ENCODE data around the gene CCBE1.

DNA sequence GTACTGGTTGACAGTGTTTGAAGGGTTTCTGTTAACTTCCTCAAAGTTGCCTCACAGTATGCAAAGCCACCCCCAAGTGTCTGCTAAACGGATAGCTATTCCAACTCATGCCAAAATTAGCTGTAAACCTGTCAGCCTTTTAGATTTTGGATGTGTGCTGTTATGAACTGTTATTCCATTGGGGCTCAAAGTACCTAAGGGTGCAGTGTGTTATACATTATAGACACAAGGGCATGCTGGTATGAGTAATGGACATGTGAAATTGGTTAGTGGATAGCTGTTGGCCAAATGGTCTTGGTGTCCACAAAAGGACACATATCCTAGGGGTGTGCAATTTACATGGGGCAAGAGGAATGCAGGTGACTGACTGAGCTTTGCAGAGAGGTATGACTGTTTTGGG, 33.7 kb upstream of the CCBE1 start:
- TF ChIP-seq, protein P1, sequence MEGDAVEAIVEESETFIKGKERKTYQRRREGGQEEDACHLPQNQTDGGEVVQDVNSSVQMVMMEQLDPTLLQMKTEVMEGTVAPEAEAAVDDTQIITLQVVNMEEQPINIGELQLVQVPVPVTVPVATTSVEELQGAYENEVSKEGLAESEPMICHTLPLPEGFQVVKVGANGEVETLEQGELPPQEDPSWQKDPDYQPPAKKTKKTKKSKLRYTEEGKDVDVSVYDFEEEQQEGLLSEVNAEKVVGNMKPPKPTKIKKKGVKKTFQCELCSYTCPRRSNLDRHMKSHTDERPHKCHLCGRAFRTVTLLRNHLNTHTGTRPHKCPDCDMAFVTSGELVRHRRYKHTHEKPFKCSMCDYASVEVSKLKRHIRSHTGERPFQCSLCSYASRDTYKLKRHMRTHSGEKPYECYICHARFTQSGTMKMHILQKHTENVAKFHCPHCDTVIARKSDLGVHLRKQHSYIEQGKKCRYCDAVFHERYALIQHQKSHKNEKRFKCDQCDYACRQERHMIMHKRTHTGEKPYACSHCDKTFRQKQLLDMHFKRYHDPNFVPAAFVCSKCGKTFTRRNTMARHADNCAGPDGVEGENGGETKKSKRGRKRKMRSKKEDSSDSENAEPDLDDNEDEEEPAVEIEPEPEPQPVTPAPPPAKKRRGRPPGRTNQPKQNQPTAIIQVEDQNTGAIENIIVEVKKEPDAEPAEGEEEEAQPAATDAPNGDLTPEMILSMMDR (conservative IDR thresholded peaks at IDR 0.05), result no peak
- no peak for TF ChIP-seq ZFX (IDR thresholded peaks at IDR 0.05)

Data from C4-2B (cell line).